Gastrocnemius medialis (tissue), 4 donors: ENCODE data around the gene SHC4.

Experiments
- POLR2A ChIP-seq, 2 donors: fragments of 450-650 bp; IDR thresholded peaks; one replicate each; pipeline ENCODE4 v1.6.1; 2017; ENCODE audit warnings: antibody characterized with exemption in 2 of 2, mild to moderate bottlenecking in 2 of 2, moderate library complexity in 2 of 2
- TF ChIP-seq, protein P1 (sequence below), 5 experiments: fragments of 450-650 bp in 3 of 5; fragments of 200-600 bp in 2 of 5; sonication (generic) in 2 of 5; IDR thresholded peaks in 4 of 5; conservative IDR thresholded peaks in 1 of 5; 1 replicate in 4 of 5; 2 replicates in 1 of 5; pipeline ENCODE4 v1.5.1; 2016 to 2019; ENCODE audit warnings: antibody characterized with exemption in 5 of 5, mild to moderate bottlenecking in 3 of 5, moderate library complexity in 3 of 5

GRCh38 chr15:48946840-48947187, 16.9 kb downstream of the SHC4 start:
- TF ChIP-seq, protein P1, sequence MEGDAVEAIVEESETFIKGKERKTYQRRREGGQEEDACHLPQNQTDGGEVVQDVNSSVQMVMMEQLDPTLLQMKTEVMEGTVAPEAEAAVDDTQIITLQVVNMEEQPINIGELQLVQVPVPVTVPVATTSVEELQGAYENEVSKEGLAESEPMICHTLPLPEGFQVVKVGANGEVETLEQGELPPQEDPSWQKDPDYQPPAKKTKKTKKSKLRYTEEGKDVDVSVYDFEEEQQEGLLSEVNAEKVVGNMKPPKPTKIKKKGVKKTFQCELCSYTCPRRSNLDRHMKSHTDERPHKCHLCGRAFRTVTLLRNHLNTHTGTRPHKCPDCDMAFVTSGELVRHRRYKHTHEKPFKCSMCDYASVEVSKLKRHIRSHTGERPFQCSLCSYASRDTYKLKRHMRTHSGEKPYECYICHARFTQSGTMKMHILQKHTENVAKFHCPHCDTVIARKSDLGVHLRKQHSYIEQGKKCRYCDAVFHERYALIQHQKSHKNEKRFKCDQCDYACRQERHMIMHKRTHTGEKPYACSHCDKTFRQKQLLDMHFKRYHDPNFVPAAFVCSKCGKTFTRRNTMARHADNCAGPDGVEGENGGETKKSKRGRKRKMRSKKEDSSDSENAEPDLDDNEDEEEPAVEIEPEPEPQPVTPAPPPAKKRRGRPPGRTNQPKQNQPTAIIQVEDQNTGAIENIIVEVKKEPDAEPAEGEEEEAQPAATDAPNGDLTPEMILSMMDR (IDR thresholded peaks at IDR 0.05 in 4 of 5, conservative IDR thresholded peaks at IDR 0.05 in 1 of 5): no peak
- no peak for TF ChIP-seq POLR2A (IDR thresholded peaks at IDR 0.05)
